ENCODE results near the gene TDRD3.

TDRD3 gene

DNA sequence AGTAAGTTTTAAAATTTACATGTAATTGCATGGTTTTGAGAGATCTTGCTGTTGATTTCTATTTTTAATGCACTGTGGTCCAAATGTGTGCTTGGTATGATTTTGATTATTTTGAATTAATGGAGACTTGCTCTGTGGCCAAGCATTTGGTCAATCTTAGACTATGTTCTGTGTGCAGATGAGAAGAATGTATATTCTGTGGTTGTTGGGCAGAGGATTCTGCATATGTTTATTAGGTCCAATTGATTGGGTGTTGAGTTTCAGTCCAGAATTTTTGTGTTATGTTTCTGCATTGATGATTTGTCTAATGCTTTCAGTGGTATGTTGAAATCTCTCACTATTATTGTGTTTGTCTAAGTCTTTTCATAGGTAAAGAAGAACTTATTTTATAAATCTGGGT is 82.3 kb downstream of the TDRD3 start:
- Histone ChIP-seq H3K36me3 (no peaks in the 10 kb centered on the region; the same call in 1 of the 2 replicates), H3K9me3 (no peaks in the 10 kb centered on the region), H3K27me3 (no peaks in the 10 kb centered on the region), H3K4me3 (ENCODE audit: low read depth, low read length) (no peak overlapping the region), H3K4me1 (no peaks in the 10 kb centered on the region; the same call in 1 of the 2 replicates)
- TF ChIP-seq, protein P1, sequence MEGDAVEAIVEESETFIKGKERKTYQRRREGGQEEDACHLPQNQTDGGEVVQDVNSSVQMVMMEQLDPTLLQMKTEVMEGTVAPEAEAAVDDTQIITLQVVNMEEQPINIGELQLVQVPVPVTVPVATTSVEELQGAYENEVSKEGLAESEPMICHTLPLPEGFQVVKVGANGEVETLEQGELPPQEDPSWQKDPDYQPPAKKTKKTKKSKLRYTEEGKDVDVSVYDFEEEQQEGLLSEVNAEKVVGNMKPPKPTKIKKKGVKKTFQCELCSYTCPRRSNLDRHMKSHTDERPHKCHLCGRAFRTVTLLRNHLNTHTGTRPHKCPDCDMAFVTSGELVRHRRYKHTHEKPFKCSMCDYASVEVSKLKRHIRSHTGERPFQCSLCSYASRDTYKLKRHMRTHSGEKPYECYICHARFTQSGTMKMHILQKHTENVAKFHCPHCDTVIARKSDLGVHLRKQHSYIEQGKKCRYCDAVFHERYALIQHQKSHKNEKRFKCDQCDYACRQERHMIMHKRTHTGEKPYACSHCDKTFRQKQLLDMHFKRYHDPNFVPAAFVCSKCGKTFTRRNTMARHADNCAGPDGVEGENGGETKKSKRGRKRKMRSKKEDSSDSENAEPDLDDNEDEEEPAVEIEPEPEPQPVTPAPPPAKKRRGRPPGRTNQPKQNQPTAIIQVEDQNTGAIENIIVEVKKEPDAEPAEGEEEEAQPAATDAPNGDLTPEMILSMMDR (IDR thresholded peaks at IDR 0.05; ENCODE audit: low read depth, low read length): no peak
- DNase-seq: no peak

GRCh38 chr13:60482012-60482411 is 85.0 kb downstream of the TDRD3 start:
- no peak for DNase-seq
- TF ChIP-seq, protein P1 (IDR thresholded peaks at IDR 0.05; ENCODE audit: low read depth, low read length): no peak
- Histone ChIP-seq H3K4me3 (ENCODE audit: low read depth, low read length) (no peak overlapping the region), H3K4me1 (no peaks in the 10 kb centered on the region; the same call in 1 of the 2 replicates), H3K36me3 (peaks cover 5% of the 10 kb centered on the region; the same call in 1 of the 2 replicates), H3K9me3 (no peaks in the 10 kb centered on the region), H3K27me3 (no peaks in the 10 kb centered on the region)

DNA sequence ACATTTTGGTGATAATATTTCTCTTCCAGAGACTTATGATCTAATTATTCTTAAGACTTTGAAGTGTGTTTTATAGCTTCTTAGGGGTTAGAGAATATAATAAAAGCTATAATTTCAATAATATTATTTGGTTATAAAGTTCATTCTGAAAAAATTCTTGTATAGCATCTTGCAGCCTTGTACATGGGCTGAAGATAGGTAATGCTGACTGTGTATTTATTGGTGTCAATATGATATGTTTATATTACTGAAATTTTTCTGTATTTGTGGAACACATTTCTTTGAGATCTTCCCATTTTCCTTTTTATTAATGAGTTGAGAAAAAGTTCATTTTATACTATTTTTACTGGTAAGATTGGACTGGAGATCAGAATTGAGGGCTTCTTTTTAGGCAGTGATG is 87.8 kb downstream of the TDRD3 start:
- Histone ChIP-seq H3K27me3 (no peaks in the 10 kb centered on the region), H3K36me3 (peaks cover 9% of the 10 kb centered on the region), H3K4me1 (no peaks in the 10 kb centered on the region; the same call in 1 of the 2 replicates), H3K4me3 (ENCODE audit: low read depth, low read length) (no peak overlapping the region), H3K9me3 (no peaks in the 10 kb centered on the region)
- TF ChIP-seq, protein P1 (IDR thresholded peaks at IDR 0.05; ENCODE audit: low read depth, low read length): no peak
- DNase-seq: no peak

- TF ChIP-seq, protein P1 (IDR thresholded peaks at IDR 0.05; ENCODE audit: low read depth, low read length): no peak
- DNase-seq: no peak
- Histone ChIP-seq H3K4me3 (ENCODE audit: low read depth, low read length) (no peak overlapping the region), H3K27me3 (no peaks in the 10 kb centered on the region), H3K4me1 (no peaks in the 10 kb centered on the region), H3K36me3 (peaks cover 4% of the 10 kb centered on the region), H3K9me3 (no peaks in the 10 kb centered on the region)
Observed at GRCh38 chr13:60491531-60491930, 94.5 kb downstream of the TDRD3 start.

DNA sequence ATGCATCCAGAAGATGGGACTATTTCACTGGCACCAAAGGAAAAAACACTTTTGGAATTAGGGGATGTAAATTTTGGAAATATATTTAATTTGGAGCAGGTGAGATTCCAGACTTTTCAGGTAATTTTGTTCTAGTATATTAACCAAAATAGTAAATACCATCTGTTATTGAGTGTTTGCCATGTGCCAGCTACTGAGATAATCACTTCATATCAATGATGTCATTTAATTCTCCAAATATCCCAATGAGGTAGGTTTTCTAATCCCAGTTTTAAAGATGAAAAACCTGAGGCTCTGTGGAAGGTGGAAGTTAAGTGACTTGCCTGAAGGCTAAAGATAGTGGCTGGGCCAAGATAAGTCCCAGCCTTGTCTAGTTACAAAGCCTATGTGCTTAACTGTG is 95.2 kb downstream of the TDRD3 start:
- no peaks in the 10 kb centered on the region for H3K27me3 ChIP-seq
- no peaks in the 10 kb centered on the region for H3K4me1 ChIP-seq
- peaks cover 8% of the 10 kb centered on the region for H3K36me3 ChIP-seq
- H3K4me3 ChIP-seq (ENCODE audit: low read depth, low read length): no peak overlapping the region
- TF ChIP-seq, protein P1 (IDR thresholded peaks at IDR 0.05; ENCODE audit: low read depth, low read length): no peak
- H3K9me3 ChIP-seq: no peaks in the 10 kb centered on the region
- DNase-seq: no peak

- Histone ChIP-seq H3K27me3 (no peaks in the 10 kb centered on the region), H3K9me3 (no peaks in the 10 kb centered on the region), H3K36me3 (peaks cover 4% of the 10 kb centered on the region; the same call in 1 of the 2 replicates), H3K4me1 (no peaks in the 10 kb centered on the region), H3K4me3 (ENCODE audit: low read depth, low read length) (no peak overlapping the region)
- DNase-seq: no peak
- TF ChIP-seq, protein P1 (IDR thresholded peaks at IDR 0.05; ENCODE audit: low read depth, low read length): no peak
Observed at GRCh38 chr13:60494296-60494695, 97.3 kb downstream of the TDRD3 start.

Data from BE2C (cell line).